Chondrocyte (in vitro differentiated cells): ENCODE results near the gene PLEKHH1. TPM values are rescaled to one million over a fixed set of nuclear protein-coding genes. Genes with fewer than 3 reads are reported as not detected.

ENCODE experiments used
- DNase-seq: peaks from one replicate; pipeline ENCODE4 v3.0.0; 2021; ENCODE audit warnings: mixed read lengths, low spot score
- H3K27ac Mint-ChIP-seq: one replicate; pipeline ENCODE4 v1.8.0; 2021; ENCODE audit warnings: mild to moderate bottlenecking, moderate library complexity, mixed read lengths; ENCODE audit not compliant: unreplicated experiment
- H3K27me3 Mint-ChIP-seq: 2 replicates; pipeline ENCODE4 v1.8.0; 2021; ENCODE audit warnings: low read depth, mixed read lengths
- H3K36me3 Mint-ChIP-seq: 2 replicates; pipeline ENCODE4 v1.8.0; 2021; ENCODE audit warnings: low read depth, mixed read lengths
- H3K4me1 Mint-ChIP-seq: 2 replicates; pipeline ENCODE4 v1.8.0; 2021; ENCODE audit warnings: low read depth, mild to moderate bottlenecking, mixed read lengths
- H3K4me3 Mint-ChIP-seq: one replicate; pipeline ENCODE4 v1.8.0; 2021; ENCODE audit warnings: mild to moderate bottlenecking, moderate library complexity, mixed read lengths; ENCODE audit not compliant: unreplicated experiment
- H3K9me3 Mint-ChIP-seq: 2 replicates; pipeline ENCODE4 v1.8.0; 2021; ENCODE audit warnings: low read depth, mixed read lengths
- CTCF ChIP-seq: fragments of 200-600 bp; sonication (generic); IDR thresholded peaks from 2 replicates; pipeline ENCODE4 v1.5.0; 2021; ENCODE audit warnings: antibody characterized with exemption, mild to moderate bottlenecking, moderate library complexity
- total RNA-seq: library from RNA; stranded (reverse); gene quantifications from 3 replicates; pipeline ENCODE4 v1.2.1, GENCODE V29; 2021

The PLEKHH1 gene
- total RNA-seq, 1 donor from 2014 or later: 2.8 TPM

- no peak for TF ChIP-seq CTCF
- DNase-seq: no peak
- H3K9me3 Mint-ChIP-seq: peaks cover 11% of the 10 kb centered on the region
- peaks cover 6% of the 10 kb centered on the region for H3K36me3 Mint-ChIP-seq
- no peak overlapping the region for H3K4me3 Mint-ChIP-seq
- no peak overlapping the region for H3K27ac Mint-ChIP-seq
- no peaks in the 10 kb centered on the region for H3K4me1 Mint-ChIP-seq
- H3K27me3 Mint-ChIP-seq: peaks cover 5% of the 10 kb centered on the region
These were observed 39.9 kb upstream of the PLEKHH1 start for GRCh38 chr14:67493092-67493717.

GRCh38 chr14:67495827-67496226, 37.3 kb upstream of the PLEKHH1 start:
- H3K27ac Mint-ChIP-seq: no peak overlapping the region
- no peaks in the 10 kb centered on the region for H3K4me1 Mint-ChIP-seq
- H3K36me3 Mint-ChIP-seq: peaks cover 6% of the 10 kb centered on the region
- H3K9me3 Mint-ChIP-seq: peaks cover 11% of the 10 kb centered on the region
- peaks cover 3% of the 10 kb centered on the region for H3K27me3 Mint-ChIP-seq
- DNase-seq: peak; percentile 9
- no peak overlapping the region for H3K4me3 Mint-ChIP-seq
- no peak for TF ChIP-seq CTCF

- Mint-ChIP-seq H3K4me1 (no peaks in the 10 kb centered on the region), H3K27ac (no peak overlapping the region), H3K4me3 (no peak overlapping the region), H3K36me3 (peaks cover 6% of the 10 kb centered on the region), H3K9me3 (peaks cover 11% of the 10 kb centered on the region), H3K27me3 (no peaks in the 10 kb centered on the region)
- TF ChIP-seq CTCF: no peak
- peak; percentile 59 for DNase-seq
These were observed 35.9 kb upstream of the PLEKHH1 start for GRCh38 chr14:67497216-67497615.

- H3K4me3 Mint-ChIP-seq: no peak overlapping the region
- TF ChIP-seq CTCF: no peak
- no peaks in the 10 kb centered on the region for H3K27me3 Mint-ChIP-seq
- peaks cover 6% of the 10 kb centered on the region for H3K36me3 Mint-ChIP-seq
- peaks cover 9% of the 10 kb centered on the region for H3K9me3 Mint-ChIP-seq
- no peaks in the 10 kb centered on the region for H3K4me1 Mint-ChIP-seq
- no peak overlapping the region for H3K27ac Mint-ChIP-seq
- no peak for DNase-seq
These were observed 35.4 kb upstream of the PLEKHH1 start for GRCh38 chr14:67497716-67498115.

GRCh38 chr14:67500981-67501380, 32.1 kb upstream of the PLEKHH1 start:
- H3K9me3 Mint-ChIP-seq: no peaks in the 10 kb centered on the region

More at GRCh38 chr14:67500981-67501380, 32.1 kb upstream of the PLEKHH1 start:
- Mint-ChIP-seq H3K4me1 (no peaks in the 10 kb centered on the region), H3K27me3 (peaks cover 5% of the 10 kb centered on the region), H3K27ac (no peak overlapping the region), H3K4me3 (no peak overlapping the region), H3K36me3 (no peaks in the 10 kb centered on the region)
- no peak for DNase-seq
- TF ChIP-seq CTCF: no peak
